Stimulated activated CD4-positive, alpha-beta T cell treated with anti-CD3 and anti-CD28 coated beads, Interleukin-4, amount 100 ng/mL, for 4 hours (primary cell): ENCODE data around the gene KLHDC10.
"Not testable (repeated sequence)": the region's sequence is repeated elsewhere in the genome, so short reads cannot be mapped to it uniquely, and the experiment has no call there.

Experiments
- DNase-seq, 2 experiments: peaks; one replicate each; pipeline ENCODE4 v3.0.0-alpha.2; 2020

The KLHDC10 gene

GRCh38 chr7:130118801-130119200, 48.5 kb downstream of the KLHDC10 start:
- no peak for DNase-seq

GRCh38 chr7:130123501-130123900, 53.2 kb downstream of the KLHDC10 start:
- DNase-seq, result no peak

GRCh38 chr7:130124711-130125110, 54.4 kb downstream of the KLHDC10 start:
- DNase-seq, result no peak

- not testable (repeated sequence) for DNase-seq
Observed at GRCh38 chr7:130126840-130127239, 56.5 kb downstream of the KLHDC10 start.

GRCh38 chr7:130127404-130127803, 57.1 kb downstream of the KLHDC10 start:
- DNase-seq, result no peak

- no peak for DNase-seq
Observed at GRCh38 chr7:130127821-130128317, 57.5 kb downstream of the KLHDC10 start.

GRCh38 chr7:130129011-130129411, 58.7 kb downstream of the KLHDC10 start:
- DNase-seq, result no peak

GRCh38 chr7:130131191-130131834, 61.0 kb downstream of the KLHDC10 start:
- no peak for DNase-seq

- DNase-seq, result no peak
Observed at GRCh38 chr7:130131964-130132875, 61.9 kb downstream of the KLHDC10 start.

- DNase-seq, result no peak
Observed at GRCh38 chr7:130133029-130133782, 62.9 kb downstream of the KLHDC10 start.

- no peak for DNase-seq
Observed at GRCh38 chr7:130134106-130134636, 63.8 kb downstream of the KLHDC10 start.

- DNase-seq, result no peak
Observed at GRCh38 chr7:130134726-130135125, 64.4 kb downstream of the KLHDC10 start.

GRCh38 chr7:130135208-130136205, 65.2 kb downstream of the KLHDC10 start:
- DNase-seq, result no peak

- no peak for DNase-seq
Observed at GRCh38 chr7:130136579-130137167, 66.3 kb downstream of the KLHDC10 start.

- no peak for DNase-seq
Observed at GRCh38 chr7:130137207-130137606, 66.9 kb downstream of the KLHDC10 start.

GRCh38 chr7:130139193-130139960, 69.0 kb downstream of the KLHDC10 start:
- DNase-seq, result no peak

GRCh38 chr7:130140551-130141160, 70.3 kb downstream of the KLHDC10 start:
- no peak for DNase-seq

- DNase-seq, result peak; percentile 41 to 47
Observed at GRCh38 chr7:130141161-130141883, 71.0 kb downstream of the KLHDC10 start.
